Erythroblast (primary cell): Measurements from ENCODE around the gene CXCR4.

Source experiments
- DNase-seq, 2 experiments: peaks; one replicate each; lab custom pipeline; 2025; lab: John Stamatoyannopoulos, UW
- GATA1 ChIP-seq: IDR thresholded peaks from 2 replicates; pipeline ENCODE4 v1.6.1; 2011; ENCODE audit warnings: low read depth, mild to moderate bottlenecking, control low read depth, low read length, moderate library complexity
- POLR2A ChIP-seq: IDR thresholded peaks from 2 replicates; pipeline ENCODE4 v1.6.1; 2011; ENCODE audit warnings: mild to moderate bottlenecking, low read length

CXCR4 gene

DNA sequence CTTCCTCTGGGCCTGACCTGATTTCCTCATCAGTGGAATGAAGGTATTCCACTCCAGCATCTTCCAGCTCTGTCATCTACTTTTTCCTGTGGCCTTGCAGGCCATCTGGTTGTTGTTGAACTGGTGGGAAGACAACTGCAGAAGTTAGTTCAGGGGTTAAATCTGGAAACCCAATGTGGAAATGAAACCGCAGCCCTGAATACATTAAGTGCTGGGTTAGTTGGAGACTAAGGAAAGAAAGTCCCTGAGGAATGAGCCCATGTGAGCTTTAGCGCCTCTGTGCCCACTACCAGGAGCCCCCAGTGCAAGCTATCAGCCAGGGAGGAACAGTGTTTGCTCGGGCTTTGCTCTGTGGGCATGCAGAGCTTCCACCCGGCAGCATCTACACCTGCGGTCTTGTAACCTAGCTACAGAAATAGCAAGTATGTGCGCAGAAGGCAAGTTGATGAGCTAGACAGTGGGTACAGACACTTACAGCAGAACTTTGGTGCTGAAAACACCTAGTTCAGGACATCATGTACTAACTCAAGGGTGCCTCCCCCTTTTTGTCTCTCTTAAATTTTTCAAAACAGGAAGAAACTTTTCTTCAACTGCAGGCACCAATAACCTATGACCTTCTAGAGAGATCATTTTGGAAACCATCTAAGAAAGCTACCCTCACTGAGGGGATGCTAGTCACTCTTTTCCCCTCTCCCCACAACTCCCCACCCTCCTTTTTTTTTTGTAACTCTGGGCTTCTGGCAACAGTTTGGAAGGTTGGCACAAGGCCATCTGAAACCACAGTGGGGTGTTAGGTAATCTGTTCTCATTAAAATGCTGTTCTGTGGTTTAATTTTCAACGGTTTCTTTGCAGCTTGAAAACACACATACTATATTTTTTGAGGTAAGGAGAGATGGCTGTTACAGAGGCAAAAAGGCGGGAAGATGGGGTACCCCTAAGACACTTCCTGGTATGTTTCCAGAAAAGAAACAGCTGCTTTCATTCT lies 18.3 kb upstream of the CXCR4 start:
- TF ChIP-seq POLR2A (no peak), GATA1 (no peak)
- no peak for DNase-seq

DNA sequence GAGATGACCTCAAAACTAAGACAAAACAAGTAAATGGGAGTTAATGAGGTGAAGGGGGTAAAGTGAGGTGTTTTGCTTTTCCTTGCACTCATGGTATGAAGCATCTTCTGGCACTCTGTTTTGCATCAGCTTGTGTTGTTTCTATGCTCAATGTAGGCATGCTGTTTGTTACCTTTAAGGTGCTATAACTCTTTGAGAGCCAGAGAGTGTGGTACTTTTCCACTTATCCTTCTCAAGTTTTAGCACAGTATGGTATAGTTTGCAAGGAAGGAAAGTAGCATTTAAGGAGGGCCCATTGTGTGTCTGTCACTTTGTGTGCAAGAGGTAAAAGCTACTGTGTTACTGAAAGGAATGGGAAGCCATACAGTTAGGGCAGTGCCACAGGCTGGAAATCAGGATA lies 17.5 kb upstream of the CXCR4 start:
- no peak for DNase-seq
- TF ChIP-seq GATA1 (no peak), POLR2A (no peak)

DNA sequence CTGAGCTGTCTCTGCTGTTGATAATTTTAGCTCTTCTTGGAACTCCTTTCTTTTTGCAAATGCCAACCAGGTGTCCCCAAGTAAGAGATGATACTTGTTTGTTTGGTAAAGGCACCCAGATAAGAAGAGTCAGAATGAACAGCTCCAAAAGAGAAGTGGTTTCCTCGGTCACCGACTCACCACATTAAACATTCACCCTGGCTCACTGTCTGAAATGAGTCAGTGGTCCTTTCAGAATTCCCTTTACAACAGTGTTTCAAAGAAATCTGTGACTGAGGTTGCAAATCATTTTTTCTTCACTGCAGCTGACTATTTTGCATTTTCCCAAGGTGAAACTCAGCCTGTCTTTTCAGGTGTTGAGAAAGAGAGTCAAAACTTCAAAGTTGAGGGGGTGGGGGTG lies 16.2 kb upstream of the CXCR4 start:
- no peak for TF ChIP-seq GATA1
- TF ChIP-seq POLR2A: no peak
- DNase-seq: no peak

DNA sequence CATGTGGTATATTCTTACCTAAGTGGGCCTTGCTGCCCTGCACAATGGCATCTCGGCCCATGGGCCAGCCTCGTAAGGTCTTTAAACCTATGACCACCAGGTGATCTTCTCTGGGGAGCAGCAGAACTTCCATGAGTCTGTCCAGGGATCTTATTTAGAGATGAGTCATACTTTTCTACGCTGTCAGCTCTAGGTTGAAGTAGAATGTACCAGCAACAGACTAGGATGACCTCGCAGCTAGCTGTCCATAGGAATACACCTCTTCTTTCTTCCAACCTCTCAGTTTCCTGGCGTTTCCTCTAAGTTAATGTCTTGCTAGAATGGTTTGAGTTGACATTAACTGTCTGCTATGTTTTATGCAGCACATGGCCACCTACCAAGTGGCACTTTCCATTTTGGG lies 15.6 kb upstream of the CXCR4 start:
- DNase-seq: no peak
- no peak for TF ChIP-seq POLR2A
- TF ChIP-seq GATA1: no peak

DNA sequence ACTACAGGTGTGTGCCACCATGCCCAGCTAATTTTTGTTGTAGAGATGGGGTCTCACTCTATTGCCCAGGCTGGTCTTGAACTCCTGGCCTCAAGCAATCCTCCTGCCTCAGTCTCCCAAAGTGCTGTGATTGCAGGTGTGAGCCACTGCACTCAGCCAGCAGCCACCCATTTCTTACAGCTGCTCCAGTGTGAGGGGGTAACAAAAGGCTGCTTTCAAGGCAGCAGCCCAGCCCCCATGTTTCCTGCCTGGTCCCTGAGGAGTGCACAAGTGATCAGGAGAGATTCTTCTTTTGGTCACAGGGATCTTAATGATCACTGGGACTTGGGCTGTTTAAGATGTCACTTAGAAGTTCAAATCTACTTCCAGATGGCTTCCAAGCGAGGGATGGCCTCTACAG lies 15.2 kb upstream of the CXCR4 start:
- DNase-seq: no peak
- no peak for TF ChIP-seq POLR2A
- TF ChIP-seq GATA1: no peak

DNA sequence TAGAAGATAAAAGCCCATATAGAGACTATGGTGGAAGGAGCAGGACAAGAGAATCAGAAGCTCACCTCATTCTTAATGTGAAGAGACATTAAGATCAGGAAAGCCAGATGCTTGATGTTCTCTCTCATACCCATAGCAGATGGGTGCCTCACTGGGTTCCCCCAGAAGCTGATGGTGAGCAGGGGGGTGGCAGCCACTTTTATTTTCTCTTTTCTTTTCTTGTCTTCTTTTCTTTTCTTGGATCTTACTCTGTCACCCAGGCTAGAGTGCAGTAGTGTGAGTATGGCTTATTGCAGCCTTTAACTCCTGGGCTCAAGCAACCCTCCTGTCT lies 14.8 kb upstream of the CXCR4 start:
- no peak for DNase-seq
- no peak for TF ChIP-seq GATA1
- TF ChIP-seq POLR2A: no peak

DNA sequence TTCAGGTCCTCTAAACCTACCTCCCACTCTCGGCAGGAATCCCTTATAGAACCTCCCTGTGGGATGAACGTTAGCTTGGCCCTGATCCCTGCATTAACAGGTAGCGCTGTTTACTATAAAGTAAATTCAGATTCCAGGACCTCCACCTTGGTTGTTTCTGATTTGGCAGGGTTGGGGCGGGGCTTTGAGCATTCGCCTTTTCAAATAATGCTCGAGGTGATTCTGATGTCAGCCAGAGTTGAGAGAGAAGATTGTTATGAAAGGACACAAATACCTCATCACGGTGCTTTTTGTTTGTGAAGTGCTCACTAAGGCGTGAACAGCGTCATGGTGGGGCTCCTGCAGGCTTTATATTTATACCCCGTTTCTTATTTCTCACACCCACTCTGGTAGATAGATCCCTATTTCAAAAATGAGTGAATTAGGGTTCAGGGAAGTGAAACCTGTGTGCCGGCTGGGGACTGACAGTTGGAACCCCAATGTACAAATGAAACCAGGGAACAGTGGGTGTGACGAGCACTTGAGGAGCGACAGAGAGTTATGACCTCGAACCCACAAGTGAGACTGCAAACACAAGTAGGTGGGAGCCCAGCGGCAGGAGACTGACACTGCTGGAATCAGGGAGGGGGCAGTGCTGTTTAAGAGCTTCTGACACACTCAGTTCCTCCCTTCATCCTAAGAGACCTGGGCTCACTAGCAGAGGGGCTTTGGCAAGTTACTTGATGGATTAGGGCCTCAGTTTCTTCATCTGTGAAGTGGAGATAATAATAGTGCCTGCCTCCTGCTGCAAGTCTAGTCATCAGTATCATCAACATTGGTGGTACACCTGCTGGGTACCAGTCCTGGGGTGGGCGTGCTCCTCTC lies 14.2 kb upstream of the CXCR4 start:
- TF ChIP-seq GATA1 (no peak), POLR2A (no peak)
- DNase-seq: no peak

DNA sequence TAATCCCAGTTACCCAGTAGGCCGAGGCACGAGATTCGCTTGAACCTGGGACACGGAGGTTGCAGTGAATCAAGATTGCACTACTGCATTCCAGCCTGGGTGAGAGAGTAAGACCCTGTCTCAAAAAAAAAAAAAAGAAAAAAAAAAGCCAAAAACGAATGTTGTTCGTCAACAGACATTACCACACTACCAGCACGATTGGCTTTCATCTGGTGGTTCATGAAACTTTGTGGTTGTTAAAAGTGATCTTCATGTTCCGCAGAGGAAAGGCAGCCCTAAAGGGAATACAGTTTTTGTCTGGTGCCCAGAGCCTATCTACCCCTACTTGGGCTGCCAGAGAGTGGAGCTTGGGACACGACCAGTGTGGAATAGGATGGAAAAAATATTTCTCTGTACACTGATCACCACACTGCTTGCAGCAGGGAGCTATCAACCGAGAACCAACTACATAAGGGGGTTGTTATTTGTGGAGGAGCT lies 13.6 kb upstream of the CXCR4 start:
- TF ChIP-seq POLR2A: no peak
- no peak for TF ChIP-seq GATA1
- DNase-seq: no peak

DNA sequence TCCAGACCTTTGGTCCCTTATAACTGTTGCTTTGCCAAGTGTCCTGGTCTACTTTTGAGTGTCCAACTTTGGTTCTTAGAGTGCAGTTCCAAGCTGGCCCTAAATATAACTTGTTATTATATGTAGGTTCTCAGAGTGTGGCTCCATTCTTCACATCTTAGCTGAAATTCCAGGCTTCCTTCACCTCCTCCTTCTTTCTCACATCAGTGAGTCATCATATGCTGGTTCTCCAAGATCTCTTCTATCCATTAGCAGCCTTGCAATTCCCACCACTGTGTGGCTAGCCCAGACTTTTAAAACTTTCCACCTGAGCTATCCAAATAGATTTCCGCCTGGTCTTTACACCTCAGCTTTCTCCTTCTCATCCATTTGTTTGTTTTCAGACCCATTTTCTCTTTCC lies 12.6 kb upstream of the CXCR4 start:
- no peak for DNase-seq
- TF ChIP-seq GATA1 (no peak), POLR2A (no peak)

DNA sequence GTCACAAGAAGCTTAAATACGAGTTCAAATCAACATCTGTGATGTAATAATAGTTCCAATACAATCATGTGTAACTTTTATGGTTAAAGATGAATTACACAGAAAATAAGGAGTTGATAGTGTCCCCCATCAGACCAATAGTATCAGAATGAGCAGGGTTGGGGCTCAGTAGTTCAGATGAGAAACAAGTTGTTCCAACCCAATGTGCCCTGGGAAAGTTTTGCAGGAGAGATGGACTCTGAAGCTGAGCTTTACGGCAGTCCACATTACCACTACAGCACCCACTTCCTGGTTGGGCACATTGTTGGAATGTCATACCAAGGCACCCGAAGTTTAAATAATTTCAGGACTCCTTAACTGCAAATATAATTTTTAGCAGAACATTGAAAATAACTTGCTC lies 12.1 kb upstream of the CXCR4 start:
- TF ChIP-seq GATA1 (no peak), POLR2A (no peak)
- DNase-seq: no peak

DNA sequence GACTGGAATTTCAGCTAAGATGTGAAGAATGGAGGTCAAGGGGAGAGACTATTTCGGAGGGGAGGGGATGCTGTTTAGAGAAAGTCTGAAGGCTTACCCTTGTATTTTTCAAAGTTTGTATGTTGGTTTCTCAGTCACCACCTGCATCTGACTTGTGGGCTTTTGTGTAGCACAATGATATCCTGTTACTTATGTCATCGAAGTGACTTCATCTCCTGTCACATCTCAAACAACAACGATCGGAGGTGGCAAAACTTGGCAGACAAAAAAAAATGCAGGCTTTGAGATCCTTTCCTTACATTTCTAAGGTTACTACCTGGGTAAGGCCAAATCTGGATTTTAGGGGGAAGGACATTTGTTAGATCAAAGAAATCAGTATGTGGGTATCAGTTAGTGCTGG lies 11.7 kb upstream of the CXCR4 start:
- TF ChIP-seq GATA1 (no peak), POLR2A (no peak)
- DNase-seq: no peak

DNA sequence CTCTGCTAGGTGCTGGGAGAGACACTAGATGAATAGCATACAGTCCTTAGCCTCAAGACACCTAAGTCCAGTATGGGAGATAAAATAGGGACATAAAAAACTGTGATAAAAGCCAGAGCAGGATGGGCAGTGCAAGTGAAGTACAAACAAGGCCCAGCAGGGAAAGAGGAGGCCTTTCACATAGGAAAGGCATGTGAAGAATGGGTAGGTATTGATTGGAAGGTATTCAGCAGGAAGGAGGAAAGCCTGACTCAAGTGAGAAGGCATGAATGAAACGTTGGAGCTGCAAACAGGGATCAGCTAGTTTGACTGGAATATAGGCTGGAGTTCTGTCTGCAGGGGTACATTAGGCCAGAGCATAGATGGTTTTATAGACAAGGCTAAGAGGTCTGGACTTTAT lies 11.0 kb upstream of the CXCR4 start:
- no peak for DNase-seq

DNA sequence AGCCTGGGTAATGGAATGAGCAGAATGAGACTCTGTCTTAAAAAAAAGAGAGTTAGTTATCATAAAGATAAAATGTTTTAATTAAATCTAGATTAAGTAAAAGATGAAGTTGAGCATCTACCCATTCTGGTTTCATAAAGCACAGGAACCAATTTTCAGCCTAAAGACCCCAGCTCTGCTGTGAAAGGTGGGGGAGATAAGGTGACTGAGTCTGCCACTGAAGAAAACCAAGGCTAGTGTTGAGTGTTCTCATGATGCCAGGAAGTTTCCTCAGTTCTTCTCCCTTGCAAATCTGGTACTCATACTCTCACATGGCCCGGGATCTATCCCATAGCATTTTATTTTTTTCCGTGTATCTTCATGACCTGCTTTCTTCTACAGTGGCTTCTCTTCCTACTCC lies 10.4 kb upstream of the CXCR4 start:
- no peak for DNase-seq
- no peak for TF ChIP-seq GATA1
- TF ChIP-seq POLR2A: no peak

More for the DNA sequence above, 11.0 kb upstream of the CXCR4 start:
- TF ChIP-seq POLR2A (no peak), GATA1 (no peak)

DNA sequence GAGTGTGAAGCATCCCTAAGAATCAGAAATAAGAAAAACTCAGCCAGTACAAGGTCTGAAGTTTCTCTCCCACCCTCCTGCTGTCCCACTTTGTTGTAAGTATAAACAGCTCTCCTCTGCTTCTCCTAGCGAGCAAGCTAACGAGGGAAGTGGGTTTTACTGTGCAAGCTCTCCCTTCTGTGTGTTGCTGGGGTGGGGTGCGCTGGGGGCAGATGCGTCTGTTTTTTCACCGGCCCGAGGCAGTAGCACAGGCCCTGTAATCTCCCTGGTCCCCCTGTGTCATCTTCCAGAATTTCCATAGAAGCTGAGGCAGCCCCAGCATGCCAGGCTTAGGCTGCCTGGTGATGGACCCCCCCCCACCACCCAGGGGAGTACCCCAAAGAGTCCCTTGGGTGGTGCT lies 9.4 kb upstream of the CXCR4 start:
- TF ChIP-seq POLR2A (no peak), GATA1 (no peak)
- no peak for DNase-seq
